GM12878 (cell line): Measurements from ENCODE around the gene CLTRN. TPM values are rescaled to one million over a fixed set of nuclear protein-coding genes. Genes with fewer than 3 reads are reported as not detected.

Source experiments
- ASH2L ChIP-seq: fragments of 300-600, 200-600 bp; sonication (generic); IDR thresholded peaks from 2 replicates; pipeline ENCODE4 v1.6.1; 2017; ENCODE audit warnings: low read depth, mild to moderate bottlenecking, borderline replicate concordance
- BACH1 ChIP-seq: fragments of 450-650 bp; IDR thresholded peaks from 2 replicates; pipeline ENCODE4 v1.6.1; 2017; ENCODE audit warnings: mild to moderate bottlenecking, borderline replicate concordance
- CHD2 ChIP-seq: IDR thresholded peaks from 2 replicates; pipeline ENCODE4 v1.6.1; 2011; ENCODE audit warnings: low read depth, low read length, improper control_type of control experiment, borderline replicate concordance
- CHD4 ChIP-seq: fragments of 200-600 bp; sonication (generic); IDR thresholded peaks from 2 replicates; pipeline ENCODE4 v1.6.1; 2016; ENCODE audit warnings: mild to moderate bottlenecking
- FOXK2 ChIP-seq: fragments of 450-650 bp; IDR thresholded peaks from 2 replicates; pipeline ENCODE4 v1.6.1; 2017; ENCODE audit warnings: mild to moderate bottlenecking, moderate library complexity
- GABPA ChIP-seq: IDR thresholded peaks from 2 replicates; pipeline ENCODE4 v1.6.1; 2014; ENCODE audit warnings: antibody characterized with exemption, low read depth, mild to moderate bottlenecking, inconsistent platforms
- GATAD2B ChIP-seq: fragments of 450-650 bp; conservative IDR thresholded peaks from 2 replicates; pipeline ENCODE4 v1.6.1; 2017; ENCODE audit warnings: low read depth, mild to moderate bottlenecking, moderate library complexity
- KAT2A ChIP-seq: conservative IDR thresholded peaks from 2 replicates; pipeline ENCODE4 v1.6.1; 2011; ENCODE audit warnings: low read depth, low read length; ENCODE audit not compliant: control insufficient read depth
- MTA2 ChIP-seq: fragments of 450-650 bp; IDR thresholded peaks from 2 replicates; pipeline ENCODE4 v1.6.1; 2016; ENCODE audit warnings: low read depth, mild to moderate bottlenecking, moderate library complexity
- NFYA ChIP-seq: IDR thresholded peaks from 2 replicates; pipeline ENCODE4 v1.6.1; 2011; ENCODE audit warnings: low read depth, mild to moderate bottlenecking, low read length, improper control_type of control experiment, borderline replicate concordance
- NR2C2 ChIP-seq: IDR thresholded peaks from 2 replicates; pipeline ENCODE4 v1.6.1; 2011; ENCODE audit warnings: borderline replicate concordance, low read depth; ENCODE audit not compliant: control insufficient read depth, insufficient read length
- PML ChIP-seq: IDR thresholded peaks from 2 replicates; pipeline ENCODE4 v1.6.1; 2012; ENCODE audit warnings: low read length, inconsistent platforms
- RB1 ChIP-seq: fragments of 450-650 bp; formaldehyde crosslinking; IDR thresholded peaks from 2 replicates; pipeline ENCODE4 v1.6.1; 2017; ENCODE audit warnings: mild to moderate bottlenecking, borderline replicate concordance
- RCOR1 ChIP-seq: conservative IDR thresholded peaks from 2 replicates; pipeline ENCODE4 v1.6.1; 2012; ENCODE audit warnings: low read depth, low read length, improper control_type of control experiment
- RUNX3 ChIP-seq: IDR thresholded peaks from 2 replicates; pipeline ENCODE4 v1.6.1; 2012; ENCODE audit warnings: low read length, inconsistent platforms
- SMAD1 ChIP-seq: fragments of 450-650 bp; IDR thresholded peaks from 2 replicates; pipeline ENCODE4 v1.6.1; 2018; ENCODE audit warnings: mild to moderate bottlenecking, low read depth; ENCODE audit not compliant: partially characterized antibody
- TAF1 ChIP-seq: IDR thresholded peaks from 2 replicates; pipeline ENCODE4 v1.6.1; 2011; ENCODE audit warnings: mild to moderate bottlenecking, low read depth, low read length, borderline replicate concordance
- TCF3 ChIP-seq: IDR thresholded peaks from 2 replicates; pipeline ENCODE4 v1.6.1; 2012; ENCODE audit warnings: low read depth, mild to moderate bottlenecking, low read length, borderline replicate concordance; ENCODE audit not compliant: insufficient read depth
- ZNF207 ChIP-seq: fragments of 450-650 bp; IDR thresholded peaks from 2 replicates; pipeline ENCODE4 v1.6.1; 2014; ENCODE audit warnings: antibody characterized with exemption, mild to moderate bottlenecking, borderline replicate concordance
- ZNF217 ChIP-seq: fragments of 450-650 bp; IDR thresholded peaks from 2 replicates; pipeline ENCODE4 v1.6.1; 2017; ENCODE audit warnings: antibody characterized with exemption, mild to moderate bottlenecking
- polyA plus RNA-seq, 11 experiments: library from polyadenylated mRNA; depleted of rRNA in 4 of 11; unstranded in 6 of 11; stranded (reverse) in 5 of 11; fragments of >200 nt; fragmentation: Nextera tagmentation in 4 of 11; fragmentation: Illumina TruSeq in 1 of 11; extraction: Ambion mirVana in 4 of 11; extraction: Trizol in 1 of 11; gene quantifications; 1 replicate in 1 of 11; 2 replicates in 10 of 11; pipeline versions ENCODE4 v1.2.1 to v1.2.3, GENCODE V29; 2011 to 2016; ENCODE audit warnings: inconsistent platforms in 2 of 11, missing spikeins in 2 of 11, low read depth in 1 of 11
- total RNA-seq, 4 experiments: library from RNA; depleted of rRNA in 3 of 4; stranded (reverse); fragments of >200 nt in 3 of 4; fragmentation: Illumina TruSeq in 1 of 4; extraction: Trizol in 1 of 4; gene quantifications; 2 replicates each; pipeline versions ENCODE4 v1.2.1 to v1.2.3, GENCODE V29; 2013 to 2021
- TF ChIP-seq, protein P1 (sequence below): fragments of 450-650 bp; IDR thresholded peaks from 2 replicates; pipeline ENCODE4 v1.6.1; 2017; ENCODE audit warnings: mild to moderate bottlenecking, low read depth, inconsistent platforms; ENCODE audit not compliant: poor library complexity, severe bottlenecking
- TF ChIP-seq, protein P2 (sequence below): fragments of 450-650 bp; IDR thresholded peaks from 2 replicates; pipeline ENCODE4 v1.6.1; 2017; ENCODE audit warnings: mild to moderate bottlenecking, moderate library complexity
- TF ChIP-seq, protein P3 (sequence below): IDR thresholded peaks from 2 replicates; pipeline ENCODE4 v1.6.1; 2012; ENCODE audit warnings: low read depth, low read length, improper control_type of control experiment
- TF ChIP-seq, protein P4 (sequence below): fragments of 450-650 bp; IDR thresholded peaks from 2 replicates; pipeline ENCODE4 v1.6.1; 2016; ENCODE audit warnings: mild to moderate bottlenecking

CLTRN gene
- total and polyA plus RNA-seq, 10 of the 15 experiments (the other 5 are each of a cell fraction or from before 2014, with no cell fraction given), result 0.13 to 0.75 (median 0.27) TPM; not detected in 1

- TF ChIP-seq, protein P1, sequence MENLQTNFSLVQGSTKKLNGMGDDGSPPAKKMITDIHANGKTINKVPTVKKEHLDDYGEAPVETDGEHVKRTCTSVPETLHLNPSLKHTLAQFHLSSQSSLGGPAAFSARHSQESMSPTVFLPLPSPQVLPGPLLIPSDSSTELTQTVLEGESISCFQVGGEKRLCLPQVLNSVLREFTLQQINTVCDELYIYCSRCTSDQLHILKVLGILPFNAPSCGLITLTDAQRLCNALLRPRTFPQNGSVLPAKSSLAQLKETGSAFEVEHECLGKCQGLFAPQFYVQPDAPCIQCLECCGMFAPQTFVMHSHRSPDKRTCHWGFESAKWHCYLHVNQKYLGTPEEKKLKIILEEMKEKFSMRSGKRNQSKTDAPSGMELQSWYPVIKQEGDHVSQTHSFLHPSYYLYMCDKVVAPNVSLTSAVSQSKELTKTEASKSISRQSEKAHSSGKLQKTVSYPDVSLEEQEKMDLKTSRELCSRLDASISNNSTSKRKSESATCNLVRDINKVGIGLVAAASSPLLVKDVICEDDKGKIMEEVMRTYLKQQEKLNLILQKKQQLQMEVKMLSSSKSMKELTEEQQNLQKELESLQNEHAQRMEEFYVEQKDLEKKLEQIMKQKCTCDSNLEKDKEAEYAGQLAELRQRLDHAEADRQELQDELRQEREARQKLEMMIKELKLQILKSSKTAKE, result no peak
- TF ChIP-seq RB1, result peak; percentile 99
- TF ChIP-seq ZNF217, result no peak
- TF ChIP-seq ZNF207, result no peak; the same call in 1 of the 2 replicates
- TF ChIP-seq, protein P2, sequence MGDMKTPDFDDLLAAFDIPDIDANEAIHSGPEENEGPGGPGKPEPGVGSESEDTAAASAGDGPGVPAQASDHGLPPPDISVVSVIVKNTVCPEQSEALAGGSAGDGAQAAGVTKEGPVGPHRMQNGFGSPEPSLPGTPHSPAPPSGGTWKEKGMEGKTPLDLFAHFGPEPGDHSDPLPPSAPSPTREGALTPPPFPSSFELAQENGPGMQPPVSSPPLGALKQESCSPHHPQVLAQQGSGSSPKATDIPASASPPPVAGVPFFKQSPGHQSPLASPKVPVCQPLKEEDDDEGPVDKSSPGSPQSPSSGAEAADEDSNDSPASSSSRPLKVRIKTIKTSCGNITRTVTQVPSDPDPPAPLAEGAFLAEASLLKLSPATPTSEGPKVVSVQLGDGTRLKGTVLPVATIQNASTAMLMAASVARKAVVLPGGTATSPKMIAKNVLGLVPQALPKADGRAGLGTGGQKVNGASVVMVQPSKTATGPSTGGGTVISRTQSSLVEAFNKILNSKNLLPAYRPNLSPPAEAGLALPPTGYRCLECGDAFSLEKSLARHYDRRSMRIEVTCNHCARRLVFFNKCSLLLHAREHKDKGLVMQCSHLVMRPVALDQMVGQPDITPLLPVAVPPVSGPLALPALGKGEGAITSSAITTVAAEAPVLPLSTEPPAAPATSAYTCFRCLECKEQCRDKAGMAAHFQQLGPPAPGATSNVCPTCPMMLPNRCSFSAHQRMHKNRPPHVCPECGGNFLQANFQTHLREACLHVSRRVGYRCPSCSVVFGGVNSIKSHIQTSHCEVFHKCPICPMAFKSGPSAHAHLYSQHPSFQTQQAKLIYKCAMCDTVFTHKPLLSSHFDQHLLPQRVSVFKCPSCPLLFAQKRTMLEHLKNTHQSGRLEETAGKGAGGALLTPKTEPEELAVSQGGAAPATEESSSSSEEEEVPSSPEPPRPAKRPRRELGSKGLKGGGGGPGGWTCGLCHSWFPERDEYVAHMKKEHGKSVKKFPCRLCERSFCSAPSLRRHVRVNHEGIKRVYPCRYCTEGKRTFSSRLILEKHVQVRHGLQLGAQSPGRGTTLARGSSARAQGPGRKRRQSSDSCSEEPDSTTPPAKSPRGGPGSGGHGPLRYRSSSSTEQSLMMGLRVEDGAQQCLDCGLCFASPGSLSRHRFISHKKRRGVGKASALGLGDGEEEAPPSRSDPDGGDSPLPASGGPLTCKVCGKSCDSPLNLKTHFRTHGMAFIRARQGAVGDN, result peak; percentile 52
- TF ChIP-seq, protein P3, sequence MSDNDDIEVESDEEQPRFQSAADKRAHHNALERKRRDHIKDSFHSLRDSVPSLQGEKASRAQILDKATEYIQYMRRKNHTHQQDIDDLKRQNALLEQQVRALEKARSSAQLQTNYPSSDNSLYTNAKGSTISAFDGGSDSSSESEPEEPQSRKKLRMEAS, result no peak; the same call in 1 of the 2 replicates
- TF ChIP-seq CHD4, result no peak
- no peak for TF ChIP-seq MTA2
- peak; percentile 94 for TF ChIP-seq PML
- TF ChIP-seq RCOR1, result no peak
- TF ChIP-seq GABPA, result no peak
- TF ChIP-seq, protein P4, sequence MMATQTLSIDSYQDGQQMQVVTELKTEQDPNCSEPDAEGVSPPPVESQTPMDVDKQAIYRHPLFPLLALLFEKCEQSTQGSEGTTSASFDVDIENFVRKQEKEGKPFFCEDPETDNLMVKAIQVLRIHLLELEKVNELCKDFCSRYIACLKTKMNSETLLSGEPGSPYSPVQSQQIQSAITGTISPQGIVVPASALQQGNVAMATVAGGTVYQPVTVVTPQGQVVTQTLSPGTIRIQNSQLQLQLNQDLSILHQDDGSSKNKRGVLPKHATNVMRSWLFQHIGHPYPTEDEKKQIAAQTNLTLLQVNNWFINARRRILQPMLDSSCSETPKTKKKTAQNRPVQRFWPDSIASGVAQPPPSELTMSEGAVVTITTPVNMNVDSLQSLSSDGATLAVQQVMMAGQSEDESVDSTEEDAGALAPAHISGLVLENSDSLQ, result no peak
- TF ChIP-seq CHD2, result peak; percentile 41; the same call in 1 of the 2 replicates
- TF ChIP-seq NFYA, result no peak
- peak; percentile 46 for TF ChIP-seq SMAD1
- no peak; the same call in 1 of the 2 replicates for TF ChIP-seq TAF1
- TF ChIP-seq ASH2L, result no peak
- TF ChIP-seq TCF3, result no peak
- 0 out of 2 replicates have a peak, but pooled peaks have one; percentile 40 for TF ChIP-seq GATAD2B
- no peak for TF ChIP-seq KAT2A
- peak; percentile 91; the same call in 1 of the 2 replicates for TF ChIP-seq FOXK2
- TF ChIP-seq RUNX3, result no peak
- TF ChIP-seq NR2C2, result no peak
- TF ChIP-seq BACH1, result peak; percentile 15; the same call in 1 of the 2 replicates
Observed at GRCh38 chrX:15674841-15675489, 10.4 kb upstream of the CLTRN start (continued).
